Gastroesophageal sphincter (tissue), 4 donors: ENCODE results near the gene HLCS. TPM values are rescaled to one million over a fixed set of nuclear protein-coding genes. Genes with fewer than 3 reads are reported as not detected.
"Not testable (repeated sequence)": the region's sequence is repeated elsewhere in the genome, so short reads cannot be mapped to it uniquely, and the experiment has no call there.

Source experiments
- ATAC-seq: fragments of 150-250 bp; one replicate; pipeline ENCODE4 v1.9.1; 2016; ENCODE audit warnings: mild to moderate bottlenecking, moderate library complexity
- H3K27ac ChIP-seq, 4 donors: fragments of 200-600 bp; sonication (generic) in 3 of 4; 1 replicate in 3 of 4; 2 replicates in 1 of 4; pipeline ENCODE4 v1.5.1; 2016 to 2019
- H3K27me3 ChIP-seq: fragments of 200-600 bp; sonication (generic); one replicate; pipeline ENCODE4 v1.5.1; 2019
- H3K36me3 ChIP-seq, 2 donors: fragments of 200-600 bp; sonication (generic); one replicate each; pipeline ENCODE4 v1.5.1; 2019; ENCODE audit warnings: control low read depth in 1 of 2
- H3K4me1 ChIP-seq, 3 donors: fragments of 200-600 bp; sonication (generic); 1 replicate in 2 of 3; 2 replicates in 1 of 3; pipeline ENCODE4 v1.5.1; 2016 to 2019; ENCODE audit warnings: control low read depth in 2 of 3
- H3K4me3 ChIP-seq, 2 donors: fragments of 200-600 bp; sonication (generic); one replicate each; pipeline ENCODE4 v1.5.1; 2019; ENCODE audit warnings: mild to moderate bottlenecking in 1 of 2, moderate library complexity in 1 of 2
- H3K9me3 ChIP-seq, 3 donors: fragments of 200-600 bp; sonication (generic); one replicate each; pipeline ENCODE4 v1.5.1; 2017 to 2019; ENCODE audit warnings: control low read depth in 2 of 3
- EP300 ChIP-seq: sonication (generic); formaldehyde crosslinking; IDR thresholded peaks from one replicate; pipeline ENCODE4 v1.6.1; 2017; ENCODE audit warnings: antibody characterized with exemption, mild to moderate bottlenecking
- POLR2A ChIP-seq, 2 donors: fragments of 450-650 bp; IDR thresholded peaks; one replicate each; pipeline ENCODE4 v1.6.1; 2017; ENCODE audit warnings: antibody characterized with exemption in 2 of 2, mild to moderate bottlenecking in 2 of 2, moderate library complexity in 1 of 2
- POLR2AphosphoS5 ChIP-seq: sonication (generic); formaldehyde crosslinking; IDR thresholded peaks from one replicate; pipeline ENCODE4 v1.6.1; 2017; ENCODE audit warnings: antibody characterized with exemption
- WGBS, 2 donors: methylation state at CpG; one replicate each; pipeline ENCODE4 v1.1.5; 2018; ENCODE audit warnings: low coverage in 1 of 2; 5-methylcytosine and 5-hydroxymethylcytosine counted together
- total RNA-seq, 4 donors: library from RNA; depleted of rRNA; stranded (reverse); fragments of >200 nt; gene quantifications; one replicate each; pipeline ENCODE4 v1.1.0, GENCODE V29; 2016
- TF ChIP-seq, protein P1 (sequence below), 4 experiments: fragments of 200-600 bp in 2 of 4; fragments of 450-650 bp in 2 of 4; sonication (generic) in 1 of 4; IDR thresholded peaks; one replicate each; pipeline ENCODE4 v1.5.1; 2017 to 2019; ENCODE audit warnings: antibody characterized with exemption in 4 of 4, mild to moderate bottlenecking in 2 of 4, moderate library complexity in 2 of 4

The HLCS gene
- total RNA-seq, 4 donors from 2014 or later = 14.4 to 33.3 (median 24.9) TPM

DNA sequence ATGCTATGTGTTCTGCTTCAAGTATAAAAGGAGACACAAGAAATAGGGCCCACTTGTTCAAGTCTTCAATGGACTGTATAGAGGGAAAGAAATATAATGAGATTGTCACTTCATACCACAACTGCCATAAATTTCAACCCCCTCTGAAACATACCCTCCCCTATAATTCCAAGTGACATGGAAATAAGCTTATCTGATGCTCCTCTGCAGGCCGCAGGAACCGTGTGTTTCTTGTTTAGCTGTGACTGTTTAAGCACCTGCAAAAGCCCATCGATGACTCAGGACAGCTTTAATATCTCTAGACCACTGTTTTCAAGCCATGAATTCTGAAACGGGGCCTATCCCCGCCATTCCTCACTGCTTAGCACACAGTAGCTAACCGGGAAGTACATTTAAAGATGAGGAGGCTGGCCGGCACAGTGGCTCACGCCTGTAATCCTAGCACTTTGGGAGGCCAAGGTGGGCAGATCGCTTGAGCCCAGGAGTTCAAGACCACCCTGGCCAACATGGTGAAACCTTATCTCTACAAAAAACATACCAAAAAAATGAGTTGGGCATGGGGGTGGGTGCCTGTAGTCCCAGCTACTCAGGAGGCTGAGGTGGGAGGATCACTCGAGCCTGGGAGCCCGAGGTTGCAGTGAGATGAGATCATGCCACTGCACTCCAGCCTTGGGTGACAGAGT is 4.2 kb downstream of the HLCS start:
- no peak overlapping the region for H3K27ac ChIP-seq
- no peak overlapping the region for H3K4me3 ChIP-seq
- peaks cover 0 to 20% (median 0%) of the 10 kb centered on the region in 3 donors for H3K4me1 ChIP-seq
- no peaks in the 10 kb centered on the region for H3K27me3 ChIP-seq
- no peaks in the 10 kb centered on the region for H3K9me3 ChIP-seq
- no peak for ATAC-seq
- H3K36me3 ChIP-seq = peaks cover 0 to 40% of the 10 kb centered on the region in 2 donors
- 87 to 100% methylated on average over 5 of the region's 11 CpGs for WGBS, 2 donors
- TF ChIP-seq POLR2AphosphoS5 = no peak
- no peak for TF ChIP-seq POLR2A (IDR thresholded peaks at IDR 0.05)
- TF ChIP-seq EP300 = no peak
- TF ChIP-seq, protein P1, sequence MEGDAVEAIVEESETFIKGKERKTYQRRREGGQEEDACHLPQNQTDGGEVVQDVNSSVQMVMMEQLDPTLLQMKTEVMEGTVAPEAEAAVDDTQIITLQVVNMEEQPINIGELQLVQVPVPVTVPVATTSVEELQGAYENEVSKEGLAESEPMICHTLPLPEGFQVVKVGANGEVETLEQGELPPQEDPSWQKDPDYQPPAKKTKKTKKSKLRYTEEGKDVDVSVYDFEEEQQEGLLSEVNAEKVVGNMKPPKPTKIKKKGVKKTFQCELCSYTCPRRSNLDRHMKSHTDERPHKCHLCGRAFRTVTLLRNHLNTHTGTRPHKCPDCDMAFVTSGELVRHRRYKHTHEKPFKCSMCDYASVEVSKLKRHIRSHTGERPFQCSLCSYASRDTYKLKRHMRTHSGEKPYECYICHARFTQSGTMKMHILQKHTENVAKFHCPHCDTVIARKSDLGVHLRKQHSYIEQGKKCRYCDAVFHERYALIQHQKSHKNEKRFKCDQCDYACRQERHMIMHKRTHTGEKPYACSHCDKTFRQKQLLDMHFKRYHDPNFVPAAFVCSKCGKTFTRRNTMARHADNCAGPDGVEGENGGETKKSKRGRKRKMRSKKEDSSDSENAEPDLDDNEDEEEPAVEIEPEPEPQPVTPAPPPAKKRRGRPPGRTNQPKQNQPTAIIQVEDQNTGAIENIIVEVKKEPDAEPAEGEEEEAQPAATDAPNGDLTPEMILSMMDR (IDR thresholded peaks at IDR 0.05) = no peak

DNA sequence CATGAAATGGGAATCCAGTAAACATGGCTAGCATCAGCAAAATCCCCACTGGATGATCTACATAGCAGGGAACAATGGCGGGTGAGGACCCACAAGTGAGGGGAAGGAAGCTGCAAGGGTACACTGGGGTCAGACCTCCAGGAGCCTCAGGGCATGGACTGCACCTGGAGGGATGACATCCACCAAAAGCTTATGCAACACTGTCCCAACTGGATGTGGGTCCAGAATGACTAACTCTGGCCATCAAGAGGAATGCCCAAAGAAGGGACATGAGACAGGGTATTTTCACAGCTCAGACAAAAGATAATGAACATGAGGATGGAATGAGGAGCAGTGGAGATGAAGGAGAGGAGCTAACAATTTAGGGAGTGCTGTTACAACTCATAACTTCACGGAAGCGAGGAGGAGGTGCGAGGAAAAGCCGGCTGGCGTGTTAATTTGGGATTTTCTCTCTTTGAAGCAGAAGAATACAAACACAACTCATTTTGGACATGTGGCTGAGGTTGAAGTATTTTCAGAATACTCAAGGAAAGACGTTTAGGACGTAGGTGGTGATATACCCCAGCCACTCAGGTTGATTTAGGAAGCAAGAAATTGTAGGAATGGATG is 5.7 kb downstream of the HLCS start:
- Histone ChIP-seq H3K9me3 (no peaks in the 10 kb centered on the region), H3K36me3 (peaks cover 0 to 53% of the 10 kb centered on the region in 2 donors), H3K4me3 (no peak overlapping the region), H3K4me1 (peaks cover 0 to 10% (median 0%) of the 10 kb centered on the region in 3 donors), H3K27me3 (no peaks in the 10 kb centered on the region), H3K27ac (no peak overlapping the region)
- TF ChIP-seq EP300 (no peak), POLR2AphosphoS5 (no peak), POLR2A (IDR thresholded peaks at IDR 0.05) (no peak)
- TF ChIP-seq, protein P1 (IDR thresholded peaks at IDR 0.05) = no peak
- ATAC-seq = no peak
- 90 to 95% methylated on average over 7 to 8 of the region's 8 CpGs for WGBS, 2 donors

DNA sequence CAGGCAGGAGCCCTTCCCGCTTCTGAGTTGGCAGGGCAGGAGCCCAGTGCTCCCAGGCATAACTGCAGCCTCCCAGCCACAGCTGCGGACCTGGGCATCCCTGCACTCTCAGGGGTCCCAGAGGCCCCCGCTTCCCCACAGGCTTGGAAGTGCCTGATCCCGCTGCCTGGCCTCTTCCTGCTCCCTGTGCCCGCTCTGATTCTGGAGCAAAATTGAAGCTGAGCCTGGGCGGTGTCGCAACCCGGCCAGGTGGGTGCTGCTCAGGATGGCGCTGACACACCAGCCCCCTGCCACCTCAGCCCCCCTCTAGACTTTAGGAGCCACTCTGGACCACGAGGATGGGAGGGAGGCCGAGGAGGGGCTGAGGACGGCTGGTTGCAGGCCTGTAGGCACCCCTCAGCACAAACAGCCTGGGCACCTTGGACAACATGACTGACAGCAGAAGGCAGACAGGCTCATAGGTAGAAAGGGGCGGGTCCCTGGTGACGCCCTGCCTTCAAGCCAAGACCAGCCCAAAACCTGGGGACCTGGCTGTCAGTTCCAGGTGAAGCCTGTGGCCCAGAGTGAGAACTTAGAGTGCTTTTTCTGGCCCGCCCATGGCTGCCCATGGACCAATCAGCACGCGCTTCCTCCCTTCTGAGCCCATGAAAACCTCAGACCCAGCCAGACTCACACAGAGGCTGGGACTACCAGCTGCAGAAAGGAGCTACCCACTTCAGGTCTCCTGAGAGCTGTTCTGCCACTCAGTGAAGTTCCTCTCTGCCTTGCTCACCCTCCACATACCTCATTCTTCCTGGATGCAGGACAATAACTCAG is 7.2 kb downstream of the HLCS start:
- H3K27ac ChIP-seq = no peak overlapping the region
- H3K4me3 ChIP-seq = no peak overlapping the region
- H3K9me3 ChIP-seq = no peaks in the 10 kb centered on the region
- H3K36me3 ChIP-seq = peaks cover 0 to 63% of the 10 kb centered on the region in 2 donors
- no peaks in the 10 kb centered on the region for H3K4me1 ChIP-seq
- 87 to 90% methylated on average over 2 to 3 of the region's 17 CpGs for WGBS, 2 donors
- H3K27me3 ChIP-seq = no peaks in the 10 kb centered on the region
- ATAC-seq = no peak
- TF ChIP-seq POLR2A (IDR thresholded peaks at IDR 0.05) = no peak
- TF ChIP-seq EP300 = no peak
- no peak for TF ChIP-seq POLR2AphosphoS5
- TF ChIP-seq, protein P1 (IDR thresholded peaks at IDR 0.05) = no peak

DNA sequence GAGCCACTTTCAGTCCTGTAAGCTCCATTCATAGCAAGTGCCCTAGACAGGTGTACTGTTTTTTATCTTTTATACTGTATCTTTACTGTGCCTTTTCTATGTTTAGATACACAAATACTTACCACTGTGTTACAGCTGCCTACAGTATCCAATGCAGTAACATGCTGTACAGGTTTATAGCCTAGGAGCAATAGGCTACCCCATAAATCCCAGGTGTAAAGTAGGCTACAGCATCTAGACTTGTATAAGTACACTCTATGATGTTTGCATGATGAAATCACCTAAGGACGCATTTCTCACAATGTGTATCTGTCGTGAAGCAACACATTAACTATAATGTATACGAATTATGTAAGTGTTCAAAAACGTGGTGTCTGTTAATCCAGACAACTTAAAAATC is 10.7 kb downstream of the HLCS start:
- Histone ChIP-seq H3K27me3 (no peaks in the 10 kb centered on the region), H3K4me1 (no peaks in the 10 kb centered on the region), H3K27ac (no peak overlapping the region), H3K4me3 (no peak overlapping the region), H3K9me3 (no peaks in the 10 kb centered on the region), H3K36me3 (peaks cover 0 to 63% of the 10 kb centered on the region in 2 donors)
- WGBS, 2 donors = 82 to 85% methylated on average over 3 to 4 of the region's 4 CpGs
- TF ChIP-seq POLR2AphosphoS5 (no peak), POLR2A (IDR thresholded peaks at IDR 0.05) (no peak), EP300 (no peak)
- no peak for ATAC-seq

GRCh38 chr21:36952331-36952730 is 14.1 kb downstream of the HLCS start:
- H3K27ac ChIP-seq, H3K4me1 ChIP-seq, H3K9me3 ChIP-seq, H3K27me3 ChIP-seq, ATAC-seq, H3K4me3 ChIP-seq: not testable (repeated sequence)
- H3K36me3 ChIP-seq = peaks cover 0 to 67% of the 10 kb centered on the region in 2 donors
- WGBS, 2 donors = 98 to 100% methylated on average over 4 to 9 of the region's 12 CpGs
